NCI-H187 (cell line): ENCODE results near the gene CAPRIN1.

Experiments
- DNase-seq, 2 experiments: peaks; one replicate each; lab custom pipeline; 2025; lab: John Stamatoyannopoulos, UW

The CAPRIN1 gene

GRCh38 chr11:34145847-34146381, 94.4 kb downstream of the CAPRIN1 start:
- no peak for DNase-seq

DNA sequence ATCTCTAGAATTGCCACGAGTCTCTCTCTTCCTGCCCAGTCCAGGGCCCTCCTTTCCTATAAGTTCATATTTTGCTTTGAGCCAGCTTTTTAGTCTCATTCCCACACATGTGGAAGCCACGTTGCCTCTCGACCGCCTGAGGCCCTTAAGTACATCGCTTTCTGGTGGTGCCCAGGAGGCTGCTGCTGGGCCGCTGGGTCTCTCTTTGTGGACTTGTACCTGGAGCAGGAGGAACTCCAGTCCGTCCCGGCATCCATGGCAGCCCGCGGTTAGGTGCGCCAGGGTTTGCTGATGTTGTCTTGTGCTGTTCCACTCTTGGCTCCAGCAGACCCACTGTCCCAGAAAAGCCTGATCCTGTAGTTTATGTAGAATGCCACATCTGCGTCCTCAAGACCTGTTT, 94.9 kb downstream of the CAPRIN1 start:
- DNase-seq: no peak

DNA sequence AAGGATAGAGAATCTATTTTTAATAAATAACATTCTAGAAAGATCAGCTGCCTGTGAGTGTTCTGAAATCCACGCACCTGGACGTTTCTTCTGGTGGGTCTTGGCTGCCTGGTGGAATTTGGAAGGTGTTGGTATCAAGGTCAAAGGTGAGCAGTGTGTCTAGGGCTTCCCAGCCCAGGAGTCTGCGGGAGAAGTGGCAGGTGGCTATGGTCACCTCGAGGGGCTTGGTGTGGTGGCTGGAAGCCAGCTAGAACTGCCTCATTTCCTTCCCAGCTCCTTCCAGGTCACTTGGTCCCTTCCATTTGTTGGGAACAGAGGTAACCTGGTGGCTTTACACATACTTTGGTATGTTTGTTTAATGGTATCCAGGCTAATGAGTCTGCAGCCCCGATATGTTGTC, 95.3 kb downstream of the CAPRIN1 start:
- no peak for DNase-seq

GRCh38 chr11:34147581-34147980, 96.0 kb downstream of the CAPRIN1 start:
- no peak for DNase-seq

DNA sequence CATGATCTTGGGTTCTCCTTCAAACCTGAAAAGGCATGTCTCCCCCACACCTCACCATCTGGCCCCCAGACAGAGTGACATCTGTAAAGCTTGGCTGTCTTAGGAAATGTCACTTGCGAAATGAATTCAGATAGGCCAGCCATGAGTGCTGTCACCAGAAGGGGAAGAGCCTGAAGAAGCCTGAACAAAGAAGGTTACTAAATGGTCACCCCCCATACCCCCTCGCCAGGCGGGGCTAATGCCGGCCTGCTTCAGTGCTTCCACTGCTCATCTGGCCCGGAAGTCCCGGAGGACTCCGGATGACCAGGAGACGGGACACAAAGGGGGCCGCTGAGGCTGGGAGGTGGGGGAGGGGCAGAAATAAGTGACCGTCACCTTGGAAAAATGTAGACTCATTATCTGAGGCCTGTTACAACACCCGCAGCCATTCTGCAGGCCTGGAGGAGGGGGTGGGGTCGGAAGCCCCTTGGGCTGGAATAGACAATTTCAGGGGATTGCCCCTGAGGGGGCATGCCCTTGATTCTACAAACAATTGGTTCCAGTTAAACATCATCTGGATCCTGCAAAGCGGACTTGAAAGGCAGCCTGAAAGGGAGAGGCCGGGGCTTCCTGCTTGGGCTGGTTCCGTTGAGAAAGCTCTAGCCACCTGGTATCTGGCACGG, 97.1 kb downstream of the CAPRIN1 start:
- no peak for DNase-seq

- no peak for DNase-seq
Measured at GRCh38 chr11:34149274-34149673, 97.7 kb downstream of the CAPRIN1 start.

DNA sequence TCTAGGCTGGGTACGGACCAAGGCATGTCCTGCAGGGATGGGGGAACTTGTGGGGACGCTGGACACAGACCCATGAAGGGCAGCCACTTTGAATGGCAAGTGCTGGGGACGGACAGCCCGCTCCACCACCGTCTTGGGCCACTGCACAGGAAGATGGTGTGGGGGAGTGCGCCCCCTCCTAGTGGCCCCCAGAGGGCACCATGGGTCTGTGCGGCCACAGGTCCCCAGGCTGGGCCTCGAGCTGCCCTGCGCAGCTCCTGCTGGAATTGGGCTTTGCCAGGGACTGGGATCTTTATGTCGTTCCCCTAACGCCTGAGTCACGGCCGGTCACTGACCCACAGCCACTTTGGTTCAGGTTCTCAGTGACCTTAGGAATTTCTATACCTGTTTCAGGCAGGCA, 98.3 kb downstream of the CAPRIN1 start:
- DNase-seq: no peak

DNA sequence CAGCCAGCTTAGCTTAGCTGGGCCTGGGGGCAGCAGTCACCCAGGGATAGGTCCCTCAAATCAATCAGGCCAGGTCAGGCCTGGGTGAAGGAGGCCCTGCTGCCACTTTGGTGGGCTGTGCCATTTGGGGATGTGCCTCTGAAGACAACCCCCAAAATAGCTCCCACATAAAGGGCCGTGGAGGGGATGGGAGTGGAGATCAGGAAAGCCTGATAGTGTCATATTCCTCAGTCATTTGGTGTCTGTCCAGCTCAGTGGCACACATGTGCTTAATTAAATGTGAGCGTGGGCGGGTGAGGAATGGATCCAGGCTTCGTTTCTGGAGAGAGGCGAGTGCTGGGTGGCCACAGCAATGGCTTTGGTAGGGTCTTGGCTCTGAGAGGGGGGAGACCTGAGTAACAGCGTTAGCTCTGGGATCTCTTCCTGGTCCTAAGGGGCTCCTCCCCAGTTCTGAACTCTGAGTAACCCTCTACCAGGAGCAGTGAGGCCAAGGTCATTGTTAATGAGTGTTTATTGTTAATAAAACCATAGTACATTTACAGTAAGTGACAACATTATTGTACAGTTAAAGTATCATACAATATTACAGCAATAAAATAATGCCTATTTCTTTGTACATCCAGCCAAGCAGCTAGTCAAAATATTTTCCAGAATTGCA, 99.1 kb downstream of the CAPRIN1 start:
- no peak for DNase-seq
